ENCODE results near the gene DFFA. TPM values are rescaled to one million over a fixed set of nuclear protein-coding genes. Genes with fewer than 3 reads are reported as not detected.

The DFFA gene
- total and polyA plus RNA-seq, 9 of the 15 experiments (the other 6 are each of a cell fraction or from before 2014, with no cell fraction given) = 39.6 to 74.8 (median 59.2) TPM

- TF ChIP-seq KDM4B (IDR thresholded peaks at IDR 0.05; ENCODE audit: borderline replicate concordance in 2 of 2, low read depth in 1 of 2) (peak in 1 of 2 experiments; percentile 70; a peak in 1 of 4 replicates), SRF (CRISPR knock-in tag; IDR thresholded peaks at IDR 0.05) (peak in 1 of 2 experiments; percentile 64; a peak in 1 of 4 replicates), MYC (IDR thresholded peaks at IDR 0.05; ENCODE audit: low read depth, low read length) (peak; percentile 72; the same call in 1 of the 2 replicates), MYC (CRISPR knock-in tag; IDR thresholded peaks at IDR 0.05; ENCODE audit: borderline replicate concordance, low read depth) (no peak), RBM34 (IDR thresholded peaks at IDR 0.05; ENCODE audit: borderline replicate concordance, insufficient read depth, low read length) (no peak), L3MBTL2 (IDR thresholded peaks at IDR 0.05) (peak; percentile 88), ZNF644 (tag; IDR thresholded peaks at IDR 0.05; ENCODE audit: low read depth) (no peak), CCNT2 (IDR thresholded peaks at IDR 0.05; ENCODE audit: borderline replicate concordance, extremely low read depth, insufficient read length, low read depth, low read length) (peak; percentile 50), FOXP1 (CRISPR knock-in tag; IDR thresholded peaks at IDR 0.05) (0 out of 2 replicates have a peak, but pooled peaks have one; percentile 23), PRMT5 (CRISPR knock-in tag; IDR thresholded peaks at IDR 0.05) (no peak), MEF2D (tag; conservative IDR thresholded peaks at IDR 0.05; ENCODE audit: low read depth) (no peak), TBP (optimal IDR thresholded peaks at IDR 0.05; ENCODE audit: low read depth, low read length) (peak; percentile 90), ZNF318 (IDR thresholded peaks at IDR 0.05; ENCODE audit: borderline replicate concordance in 1 of 2, low read depth in 1 of 2) (no peak), DIDO1 (tag; IDR thresholded peaks at IDR 0.05; ENCODE audit: low read depth) (peak; percentile 69), ZNF408 (CRISPR knock-in tag; IDR thresholded peaks at IDR 0.05; ENCODE audit: low read depth) (no peak)
Measured at GRCh38 chr1:10474613-10475507, 2.5 kb upstream of the DFFA start, which contains the start of gene PEX14 (continued).

Measured in K562 (cell line).